Fibroblast of mammary gland (primary cell): ENCODE measurements around the gene SGCA.

Experiments
- DNase-seq: peaks from one replicate; pipeline ENCODE4 v3.0.0-alpha.2; 2010; ENCODE audit warnings: low read depth
- H3K4me3 ChIP-seq: 2 replicates; pipeline ENCODE4 v1.5.1; 2011; ENCODE audit warnings: low read depth, mild to moderate bottlenecking, low read length, moderate library complexity; ENCODE audit not compliant: control insufficient read depth
- CTCF ChIP-seq: conservative IDR thresholded peaks from 2 replicates; pipeline ENCODE4 v1.5.1; 2011; ENCODE audit warnings: low read depth, low read length, inconsistent platforms; ENCODE audit not compliant: control insufficient read depth, insufficient read depth

SGCA gene

GRCh38 chr17:50214976-50215760 is 49.4 kb downstream of the SGCA start:
- TF ChIP-seq CTCF = no peak
- no peak overlapping the region for H3K4me3 ChIP-seq
- peak; percentile 29 for DNase-seq

DNA sequence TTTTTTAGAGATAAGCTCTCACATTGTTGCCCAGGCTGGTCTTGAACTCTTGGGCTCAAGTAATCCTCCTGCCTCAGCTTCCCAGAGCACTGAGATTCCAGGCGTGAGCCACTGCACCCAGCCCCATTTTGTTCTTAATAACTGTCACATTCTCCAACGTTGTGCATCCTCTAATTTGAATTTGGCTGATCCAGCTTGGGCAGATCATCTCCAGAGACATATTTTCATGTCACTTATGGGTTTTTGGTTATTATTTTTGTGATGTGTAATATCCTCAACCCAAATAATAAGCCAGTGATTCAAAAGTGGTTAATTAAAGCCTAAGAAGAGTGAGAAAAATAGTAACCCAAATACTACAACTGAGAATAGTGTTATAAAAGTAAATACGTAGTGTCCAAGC is 51.8 kb downstream of the SGCA start:
- DNase-seq = no peak

DNA sequence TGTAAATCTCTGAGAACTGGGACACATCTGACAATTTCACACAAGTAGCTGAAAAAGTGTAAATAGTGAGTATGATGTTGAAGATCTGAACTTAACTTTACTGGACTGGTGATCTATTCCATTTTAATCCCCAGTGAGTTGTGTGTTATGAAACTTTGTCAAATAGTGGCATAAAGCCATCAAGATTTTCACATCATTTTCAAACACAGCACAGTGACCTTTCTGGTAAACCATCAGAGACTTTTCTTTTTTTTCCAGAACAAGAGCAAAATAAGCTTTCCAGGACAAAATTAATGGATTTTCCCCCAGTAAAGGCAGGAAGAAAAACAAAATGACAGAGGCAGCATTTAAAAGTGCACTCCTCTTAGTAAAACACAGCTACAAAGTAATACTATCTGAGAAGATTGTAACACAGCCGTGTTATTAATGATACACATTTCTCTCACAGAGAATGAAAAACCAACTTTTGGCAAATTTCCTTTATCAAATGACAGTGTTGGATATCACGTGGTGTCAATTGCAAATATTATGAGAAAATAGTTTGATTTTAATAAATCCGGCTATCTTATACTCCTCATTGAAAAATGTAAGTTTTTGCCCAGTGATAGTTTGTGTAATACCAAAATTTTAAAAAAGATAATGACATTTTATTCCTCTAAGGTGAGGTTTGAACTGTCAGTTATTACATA is 52.4 kb downstream of the SGCA start:
- H3K4me3 ChIP-seq = no peak overlapping the region
- no peak for TF ChIP-seq CTCF
- peak; percentile 75 for DNase-seq

More for the DNA sequence above, 51.8 kb downstream of the SGCA start:
- no peak overlapping the region for H3K4me3 ChIP-seq
- no peak for TF ChIP-seq CTCF

DNA sequence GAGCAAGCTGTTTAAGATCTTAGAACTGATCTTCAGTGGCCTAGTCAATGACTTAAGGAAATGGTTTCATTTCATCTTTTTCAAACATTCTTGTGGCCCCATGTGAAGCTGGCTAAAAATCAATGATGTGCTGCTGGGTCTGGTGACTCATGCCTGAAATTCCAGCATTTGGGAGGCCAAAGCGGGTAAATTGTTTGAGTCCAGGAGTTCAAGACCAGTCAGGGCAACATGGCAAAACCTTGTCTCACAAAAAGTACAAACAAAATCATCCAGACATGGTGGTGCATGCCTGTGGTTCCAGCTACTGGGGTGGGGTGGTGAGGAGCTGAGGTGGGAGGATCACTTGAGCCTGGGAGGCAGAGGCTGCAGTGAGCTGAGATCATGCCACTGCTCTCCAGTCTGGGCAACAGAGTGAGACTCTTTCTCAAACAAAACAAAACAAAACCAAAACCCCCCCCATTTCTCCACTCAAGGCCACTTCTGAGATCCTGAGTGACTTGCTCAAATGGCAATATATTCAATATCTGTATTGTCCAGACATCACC is 53.0 kb downstream of the SGCA start:
- TF ChIP-seq CTCF = no peak
- peak; percentile 96 for DNase-seq
- H3K4me3 ChIP-seq = no peak overlapping the region

- peak overlapping the region; percentile 3 for H3K4me3 ChIP-seq
- DNase-seq = peak; percentile 90
- TF ChIP-seq CTCF = no peak
These were observed 53.5 kb downstream of the SGCA start for GRCh38 chr17:50219342-50219741.

- no peak for TF ChIP-seq CTCF
- DNase-seq = peak; percentile 65
- no peak overlapping the region for H3K4me3 ChIP-seq
These were observed 54.2 kb downstream of the SGCA start for GRCh38 chr17:50219939-50220465.
